Vagina (tissue), 2 donors: Measurements from ENCODE around the gene ADARB2.

Experiments
- POLR2A ChIP-seq, 2 donors: fragments of 450-650 bp; IDR thresholded peaks; one replicate each; pipeline ENCODE4 v1.6.1; 2017; ENCODE audit warnings: antibody characterized with exemption in 2 of 2, mild to moderate bottlenecking in 2 of 2, moderate library complexity in 2 of 2
- POLR2AphosphoS5 ChIP-seq, 2 donors: sonication (generic); formaldehyde crosslinking; IDR thresholded peaks; one replicate each; pipeline ENCODE4 v1.9.0; 2017; ENCODE audit warnings: antibody characterized with exemption in 2 of 2, mild to moderate bottlenecking in 2 of 2, low read depth in 1 of 2; ENCODE audit not compliant: insufficient read depth in 1 of 2
- TF ChIP-seq, protein P1 (sequence below), 3 experiments: fragments of 450-650 bp in 2 of 3; fragments of 200-600 bp in 1 of 3; sonication (generic) in 1 of 3; IDR thresholded peaks; one replicate each; pipeline ENCODE4 v1.5.1; 2017 to 2019; ENCODE audit warnings: antibody characterized with exemption in 3 of 3, mild to moderate bottlenecking in 2 of 3, moderate library complexity in 2 of 3

DNA sequence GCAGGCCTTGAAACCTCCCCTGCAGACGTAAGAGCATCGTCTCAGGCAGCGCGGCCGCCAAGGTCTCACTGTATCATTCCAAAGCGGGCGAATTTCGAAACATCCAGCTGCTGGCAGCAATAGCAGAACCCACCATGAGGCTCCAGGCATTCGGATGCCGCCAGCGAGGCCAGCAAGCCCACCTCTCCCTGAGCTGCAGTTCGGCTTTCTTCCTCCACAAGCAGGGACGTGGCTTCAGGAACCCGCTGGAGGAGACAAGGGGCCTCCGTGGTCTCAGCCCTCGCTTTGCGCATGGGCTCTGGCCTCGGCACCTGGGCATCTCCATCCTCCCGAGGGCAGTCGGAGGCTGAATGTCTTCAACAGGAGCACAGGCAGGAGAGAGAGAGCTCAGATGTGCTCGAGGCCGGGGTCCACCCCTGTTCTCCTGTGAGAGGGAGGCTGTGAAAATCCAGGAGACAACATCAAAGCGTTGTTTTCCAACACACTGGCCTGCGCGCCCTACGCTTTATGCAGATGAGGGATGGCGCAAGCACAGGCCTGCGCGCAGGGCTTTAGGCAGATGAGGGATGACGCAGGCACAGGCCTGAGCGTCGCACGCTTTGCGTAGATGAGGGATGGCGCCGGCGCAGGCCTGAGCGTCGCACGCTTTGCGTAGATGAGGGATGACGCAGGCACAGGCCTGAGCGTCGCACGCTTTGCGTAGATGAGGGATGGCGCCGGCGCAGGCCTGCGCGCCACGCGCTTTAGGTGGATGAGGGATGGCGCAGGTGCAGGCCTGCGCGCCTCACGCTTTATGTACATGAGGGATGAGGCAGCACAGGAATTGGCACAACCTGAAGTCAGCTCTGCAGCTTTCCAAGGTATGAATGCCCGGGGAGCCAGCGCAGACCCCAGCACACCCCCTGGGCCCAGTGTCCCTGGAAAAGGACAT, 577.9 kb downstream of the ADARB2 start:
- TF ChIP-seq, protein P1, sequence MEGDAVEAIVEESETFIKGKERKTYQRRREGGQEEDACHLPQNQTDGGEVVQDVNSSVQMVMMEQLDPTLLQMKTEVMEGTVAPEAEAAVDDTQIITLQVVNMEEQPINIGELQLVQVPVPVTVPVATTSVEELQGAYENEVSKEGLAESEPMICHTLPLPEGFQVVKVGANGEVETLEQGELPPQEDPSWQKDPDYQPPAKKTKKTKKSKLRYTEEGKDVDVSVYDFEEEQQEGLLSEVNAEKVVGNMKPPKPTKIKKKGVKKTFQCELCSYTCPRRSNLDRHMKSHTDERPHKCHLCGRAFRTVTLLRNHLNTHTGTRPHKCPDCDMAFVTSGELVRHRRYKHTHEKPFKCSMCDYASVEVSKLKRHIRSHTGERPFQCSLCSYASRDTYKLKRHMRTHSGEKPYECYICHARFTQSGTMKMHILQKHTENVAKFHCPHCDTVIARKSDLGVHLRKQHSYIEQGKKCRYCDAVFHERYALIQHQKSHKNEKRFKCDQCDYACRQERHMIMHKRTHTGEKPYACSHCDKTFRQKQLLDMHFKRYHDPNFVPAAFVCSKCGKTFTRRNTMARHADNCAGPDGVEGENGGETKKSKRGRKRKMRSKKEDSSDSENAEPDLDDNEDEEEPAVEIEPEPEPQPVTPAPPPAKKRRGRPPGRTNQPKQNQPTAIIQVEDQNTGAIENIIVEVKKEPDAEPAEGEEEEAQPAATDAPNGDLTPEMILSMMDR (IDR thresholded peaks at IDR 0.05), result no peak
- TF ChIP-seq POLR2A (IDR thresholded peaks at IDR 0.05) (no peak), POLR2AphosphoS5 (IDR thresholded peaks at IDR 0.05; ENCODE audit: insufficient read depth in 1 of 2, low read depth in 1 of 2) (no peak)
